SK-N-SH treated with all-trans-retinoic acid at 6 μM for 48 hours (cell line): ENCODE results near the gene PARP11.

Experiments
- CSDC2 ChIP-seq: fragments of 250-450 bp; sonication (Bioruptor Pico); IDR thresholded peaks from 2 replicates; pipeline ENCODE4 v1.5.0; 2020; ENCODE audit warnings: mild to moderate bottlenecking, moderate library complexity
- PPARA ChIP-seq: fragments of 250-450 bp; sonication (Bioruptor Pico); IDR thresholded peaks from 2 replicates; pipeline ENCODE4 v1.5.0; 2020; ENCODE audit warnings: mild to moderate bottlenecking, borderline replicate concordance
- SNAI2 ChIP-seq: fragments of 250-450 bp; sonication (Bioruptor Pico); IDR thresholded peaks from 2 replicates; pipeline ENCODE4 v1.5.0; 2020; ENCODE audit warnings: mild to moderate bottlenecking, moderate library complexity

- TF ChIP-seq SNAI2 (CRISPR knock-in tag): no peak
- TF ChIP-seq CSDC2: no peak
- TF ChIP-seq PPARA (CRISPR knock-in tag): no peak
Observed at GRCh38 chr12:3888659-3889058, 15.5 kb upstream of the PARP11 start.
